Fibroblast of villous mesenchyme (primary cell): Measurements from ENCODE around the gene HK1. TPM values are rescaled to one million over a fixed set of nuclear protein-coding genes. Genes with fewer than 3 reads are reported as not detected.
"Not testable (repeated sequence)": the region's sequence is repeated elsewhere in the genome, so short reads cannot be mapped to it uniquely, and the experiment has no call there.

ENCODE experiments used
- DNase-seq: peaks from one replicate; pipeline ENCODE4 v3.0.0-alpha.2; 2010; ENCODE audit warnings: low read depth
- H3K4me3 ChIP-seq: 2 replicates; pipeline ENCODE4 v1.5.1; 2011; ENCODE audit warnings: low read depth, mild to moderate bottlenecking, low read length
- total RNA-seq: library from RNA; depleted of rRNA; stranded (reverse); fragments of >200 nt; gene quantifications from 2 replicates; pipeline ENCODE4 v1.2.3, GENCODE V29; 2012
- TF ChIP-seq, protein P1 (sequence below): IDR thresholded peaks from 2 replicates; pipeline ENCODE4 v1.5.1; 2012; ENCODE audit warnings: low read depth, mild to moderate bottlenecking, low read length; ENCODE audit not compliant: insufficient read depth

Gene HK1
- total RNA-seq, 1 donor, result 91.1 TPM

DNA sequence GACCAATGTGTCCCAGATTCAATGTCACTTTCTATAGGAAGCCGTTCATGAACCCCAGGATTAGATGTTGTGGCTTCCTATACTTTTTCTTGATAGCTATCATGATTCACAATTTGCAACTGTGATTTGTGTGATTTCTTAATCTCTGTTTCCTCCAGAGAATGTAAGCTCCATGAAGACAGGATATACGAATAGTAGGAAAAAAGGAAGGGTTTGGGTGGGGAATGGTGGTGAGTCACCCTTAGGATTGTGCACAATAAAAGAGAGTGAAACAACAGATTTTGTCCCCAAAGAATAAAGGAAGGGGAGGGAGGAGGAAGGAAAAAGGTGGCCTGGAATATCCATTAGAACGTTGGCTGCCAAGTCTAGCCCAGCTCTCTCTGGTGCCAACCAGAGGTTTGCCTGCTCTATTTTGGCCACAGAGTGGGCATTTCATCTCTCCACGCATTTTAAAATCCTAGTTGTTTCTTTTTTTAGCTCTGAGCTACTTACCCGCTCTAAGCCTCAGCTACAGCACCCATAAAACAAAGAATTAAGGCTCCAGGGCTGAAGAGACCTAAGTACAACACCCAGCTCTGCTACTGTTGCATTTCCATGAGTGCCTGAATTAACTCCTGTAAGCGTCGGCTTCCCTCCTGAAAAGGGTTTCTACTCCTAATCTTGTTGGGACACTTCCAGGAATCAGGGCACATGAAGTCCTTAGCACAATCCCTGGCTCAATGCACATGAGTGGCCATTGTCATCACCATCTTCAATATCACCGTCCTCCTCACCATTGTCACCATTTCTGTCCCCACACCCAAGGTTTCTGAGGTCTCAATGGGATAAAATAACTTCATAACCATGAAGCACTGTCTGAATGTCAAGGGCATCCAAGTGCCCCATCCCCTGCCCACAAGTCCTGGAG, 3.5 kb downstream of the HK1 start:
- TF ChIP-seq, protein P1, sequence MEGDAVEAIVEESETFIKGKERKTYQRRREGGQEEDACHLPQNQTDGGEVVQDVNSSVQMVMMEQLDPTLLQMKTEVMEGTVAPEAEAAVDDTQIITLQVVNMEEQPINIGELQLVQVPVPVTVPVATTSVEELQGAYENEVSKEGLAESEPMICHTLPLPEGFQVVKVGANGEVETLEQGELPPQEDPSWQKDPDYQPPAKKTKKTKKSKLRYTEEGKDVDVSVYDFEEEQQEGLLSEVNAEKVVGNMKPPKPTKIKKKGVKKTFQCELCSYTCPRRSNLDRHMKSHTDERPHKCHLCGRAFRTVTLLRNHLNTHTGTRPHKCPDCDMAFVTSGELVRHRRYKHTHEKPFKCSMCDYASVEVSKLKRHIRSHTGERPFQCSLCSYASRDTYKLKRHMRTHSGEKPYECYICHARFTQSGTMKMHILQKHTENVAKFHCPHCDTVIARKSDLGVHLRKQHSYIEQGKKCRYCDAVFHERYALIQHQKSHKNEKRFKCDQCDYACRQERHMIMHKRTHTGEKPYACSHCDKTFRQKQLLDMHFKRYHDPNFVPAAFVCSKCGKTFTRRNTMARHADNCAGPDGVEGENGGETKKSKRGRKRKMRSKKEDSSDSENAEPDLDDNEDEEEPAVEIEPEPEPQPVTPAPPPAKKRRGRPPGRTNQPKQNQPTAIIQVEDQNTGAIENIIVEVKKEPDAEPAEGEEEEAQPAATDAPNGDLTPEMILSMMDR, result no peak

DNA sequence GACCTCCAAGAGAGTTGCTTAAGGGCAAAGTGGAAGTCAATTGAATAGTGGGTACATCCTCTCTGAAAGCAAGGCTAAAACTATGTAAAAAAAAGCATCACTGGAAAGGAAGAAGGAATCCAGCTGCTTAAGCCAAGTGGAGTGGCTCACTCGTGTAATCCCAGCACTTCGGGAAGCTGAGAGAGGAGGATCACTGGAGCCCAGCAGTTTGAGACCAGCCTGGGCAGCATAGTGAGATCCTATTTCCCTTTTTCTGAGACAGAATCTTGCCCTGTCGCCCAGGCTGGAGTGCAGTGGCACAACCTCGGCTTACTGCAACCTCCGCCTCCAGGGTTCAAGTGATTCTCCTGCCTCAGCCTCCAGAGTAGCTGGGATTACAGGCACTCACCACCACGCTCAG, 6.1 kb downstream of the HK1 start:
- not testable (repeated sequence) for H3K4me3 ChIP-seq, DNase-seq

More for the DNA sequence above, 3.5 kb downstream of the HK1 start:
- no peak overlapping the region for H3K4me3 ChIP-seq
- DNase-seq, result no peak

DNA sequence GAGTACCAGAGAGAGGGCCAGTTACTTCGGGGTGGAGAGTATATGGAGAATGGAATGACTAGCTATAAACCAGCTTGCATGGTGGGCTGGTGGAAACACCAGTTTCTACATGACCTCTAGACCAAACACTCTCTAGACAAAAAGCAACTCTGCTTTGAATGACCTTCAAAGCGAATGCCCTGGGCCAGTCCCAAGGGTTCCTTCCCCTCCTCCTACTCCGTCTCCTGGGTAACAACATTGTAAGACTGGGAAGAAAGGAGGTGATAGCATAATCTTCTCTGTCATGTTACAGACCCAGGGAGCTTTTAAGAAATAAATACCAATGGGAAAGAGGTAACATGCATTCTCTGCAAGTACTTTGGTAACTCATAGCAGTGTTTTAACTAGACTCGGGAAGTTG, 7.4 kb downstream of the HK1 start:
- TF ChIP-seq, protein P1, result no peak
- no peak overlapping the region for H3K4me3 ChIP-seq
- no peak for DNase-seq

DNA sequence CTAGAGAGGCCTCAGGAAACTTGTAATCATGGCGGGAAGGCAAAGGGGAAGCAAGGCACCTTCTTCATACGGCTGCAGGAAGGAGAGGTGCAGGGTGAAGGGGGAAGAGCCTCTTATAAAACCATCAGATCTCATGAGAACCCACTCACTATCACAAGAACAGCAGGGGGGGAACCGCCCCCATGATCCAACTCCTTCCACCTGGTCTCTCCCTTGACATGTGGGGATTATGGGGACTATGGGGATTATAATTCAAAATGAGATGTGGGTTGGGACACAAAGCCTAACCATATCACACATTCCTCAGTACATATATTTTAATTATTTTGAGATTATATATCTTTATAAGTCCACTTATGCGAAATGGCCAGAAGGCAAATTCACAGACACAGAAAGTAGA, 8.9 kb downstream of the HK1 start:
- TF ChIP-seq, protein P1, result no peak
- H3K4me3 ChIP-seq, result no peak overlapping the region
- no peak for DNase-seq

DNA sequence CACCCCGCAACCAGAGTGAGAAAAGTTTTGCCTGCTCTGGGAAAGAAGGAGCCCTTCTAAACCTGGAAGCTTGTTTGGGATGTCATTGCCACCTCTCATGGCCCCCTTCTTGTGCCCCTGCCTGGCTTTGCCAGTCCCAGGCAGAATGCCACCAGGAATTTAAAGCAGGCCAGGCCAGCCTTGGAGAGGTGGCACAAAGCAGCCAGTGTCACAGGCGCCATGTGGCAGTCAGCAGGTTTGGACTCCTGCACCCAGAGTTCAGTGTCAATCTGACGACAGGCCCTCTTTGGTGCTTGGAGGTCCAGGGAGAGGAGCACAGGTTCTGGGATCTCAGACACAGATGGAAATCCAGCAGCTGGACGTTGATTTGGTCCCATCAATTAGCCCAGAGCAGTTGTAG, 12.7 kb downstream of the HK1 start:
- H3K4me3 ChIP-seq, result no peak overlapping the region
- TF ChIP-seq, protein P1, result no peak
- DNase-seq, result no peak

DNA sequence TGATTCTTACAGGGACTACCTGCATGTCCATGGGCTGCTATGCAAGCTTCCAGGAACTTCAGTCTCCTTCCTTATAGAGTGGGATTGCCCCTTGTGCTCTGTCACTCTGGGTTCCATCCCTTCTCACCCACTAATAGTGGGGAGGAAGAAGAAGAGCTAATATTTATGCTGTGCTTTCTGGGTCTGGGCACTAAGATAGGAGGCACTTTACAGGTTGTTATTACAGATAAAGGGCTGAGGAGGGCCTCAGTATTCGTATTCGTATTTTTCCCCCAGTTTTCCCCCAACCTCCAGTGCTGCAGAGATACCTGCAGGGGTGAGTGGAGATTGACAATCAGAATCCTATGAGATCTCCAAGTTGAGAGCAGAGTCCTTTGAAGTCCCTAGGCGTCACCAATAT, 14.2 kb downstream of the HK1 start:
- DNase-seq, result no peak
- TF ChIP-seq, protein P1, result no peak
- H3K4me3 ChIP-seq, result no peak overlapping the region

DNA sequence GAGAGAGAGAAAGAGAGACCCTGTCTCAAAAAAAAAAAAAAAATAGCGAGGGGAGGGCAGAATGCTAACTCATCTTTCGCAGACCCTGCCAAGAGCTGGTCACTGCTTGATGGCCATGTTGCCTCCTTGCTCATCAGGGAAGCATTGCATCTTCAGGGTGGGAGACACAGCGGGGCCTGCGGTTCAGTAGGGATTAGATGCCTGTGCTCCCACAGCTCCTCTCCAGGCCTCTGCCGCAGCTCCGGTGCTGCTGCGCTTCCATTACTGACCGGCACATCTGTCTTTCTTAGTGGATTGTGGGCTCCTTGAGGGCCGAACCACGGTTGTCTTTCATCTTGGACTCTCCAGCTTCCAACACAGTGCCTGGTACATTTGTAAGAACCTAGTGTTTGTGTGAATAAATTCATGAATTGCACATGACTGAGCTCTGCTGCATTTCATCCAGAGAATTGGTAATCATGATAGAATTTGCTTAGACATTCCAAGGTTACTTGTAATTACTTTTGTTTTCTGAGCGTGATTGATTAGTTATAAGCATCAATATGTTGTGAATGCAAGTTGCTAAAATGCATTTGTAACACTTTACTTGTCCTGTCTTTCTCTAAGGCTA, 16.8 kb downstream of the HK1 start:
- no peak overlapping the region for H3K4me3 ChIP-seq
- TF ChIP-seq, protein P1, result no peak
- no peak for DNase-seq
